Endothelial cell of umbilical vein (primary cell): ENCODE measurements around the gene EFNB1. TPM values are rescaled to one million over a fixed set of nuclear protein-coding genes. Genes with fewer than 3 reads are reported as not detected.

ENCODE experiments used
- BruUV-seq: library from RNA; stranded (reverse); fragments of 400-500 nt; replicated peaks from 2 replicates; lab custom pipeline; 2021; lab: Mats Ljungman, UMichigan
- CTCF ChIA-PET: fragments of 300-600, 350-600 bp; sonication (Branson Sonifier 250); formaldehyde crosslinking; loops from one replicate; lab custom pipeline; 2021; ENCODE audit warnings: antibody characterized with exemption, inconsistent platforms; lab: Charles Lee
- POLR2A ChIA-PET: fragments of 300-600, 350-600 bp; sonication (Branson Sonifier 250); formaldehyde crosslinking; loops from one replicate; lab custom pipeline; 2021; ENCODE audit warnings: antibody characterized with exemption, inconsistent platforms; lab: Charles Lee
- DNase-seq: peaks from one replicate; pipeline ENCODE4 v3.0.0-alpha.2; 2011; ENCODE audit warnings: low read depth, low spot score
- FAIRE-seq: peaks from 2 replicates; lab custom pipeline; 2011; peaks lifted over from hg19 to GRCh38; lab: Jason Lieb, UNC
- H2AFZ ChIP-seq: 2 replicates; pipeline ENCODE4 v1.6.0; 2012; ENCODE audit warnings: low read depth, low read length, control low read depth, inconsistent platforms
- H3K27ac ChIP-seq: 2 replicates; pipeline ENCODE4 v1.5.1; 2011; ENCODE audit warnings: low read depth, mild to moderate bottlenecking, control low read depth, low read length, moderate library complexity; ENCODE audit not compliant: insufficient read depth
- H3K27me3 ChIP-seq, 2 experiments: 2 replicates each; pipeline versions ENCODE4 v1.6.0 to v1.6.1; 2011; ENCODE audit warnings: low read length in 2 of 2, mixed read lengths in 1 of 2; ENCODE audit not compliant: control insufficient read depth in 2 of 2, insufficient read depth in 2 of 2
- H3K36me3 ChIP-seq, 2 experiments: 2 replicates in 1 of 2; 3 replicates in 1 of 2; pipeline ENCODE4 v1.5.1; 2011; ENCODE audit warnings: low read length in 2 of 2, mild to moderate bottlenecking in 1 of 2, moderate library complexity in 1 of 2; ENCODE audit not compliant: control insufficient read depth in 2 of 2, insufficient read depth in 2 of 2; ENCODE audit errors: extremely low read depth in 1 of 2
- H3K4me1 ChIP-seq: 3 replicates; pipeline ENCODE4 v1.5.1; 2011; ENCODE audit warnings: mild to moderate bottlenecking, low read length; ENCODE audit not compliant: control insufficient read depth, insufficient read depth; ENCODE audit errors: extremely low read depth
- H3K4me2 ChIP-seq: 2 replicates; pipeline ENCODE4 v1.6.1; 2011; ENCODE audit warnings: low read length, control low read depth, mixed read lengths; ENCODE audit not compliant: insufficient read depth
- H3K4me3 ChIP-seq, 3 experiments: fragments of 200-600 bp in 1 of 3; sonication (generic), shearing (Covaris generic) in 1 of 3; replicated peaks in 1 of 3; 2 replicates each; pipeline ENCODE4 v1.5.1; 2011 to 2016; ENCODE audit warnings: control low read depth in 3 of 3, low read length in 3 of 3, mild to moderate bottlenecking in 2 of 3, inconsistent platforms in 1 of 3, low read depth in 1 of 3, moderate library complexity in 1 of 3; ENCODE audit not compliant: insufficient read depth in 1 of 3
- H3K79me2 ChIP-seq: 2 replicates; pipeline ENCODE4 v1.6.0; 2012; ENCODE audit warnings: low read length, inconsistent platforms; ENCODE audit not compliant: control insufficient read depth, insufficient read depth
- H3K9ac ChIP-seq: replicated peaks from 2 replicates; pipeline ENCODE3; 2011; ENCODE audit warnings: low read length, control low read depth; ENCODE audit not compliant: insufficient read depth; ENCODE audit errors: extremely low read depth
- H3K9me1 ChIP-seq: replicated peaks from 3 replicates; pipeline ENCODE4 v1.6.0; 2011; ENCODE audit warnings: mild to moderate bottlenecking, low read length; ENCODE audit not compliant: control insufficient read depth, insufficient read depth; ENCODE audit errors: extremely low read depth
- H3K9me3 ChIP-seq: replicated peaks from 2 replicates; pipeline ENCODE4 v1.5.1; 2012; ENCODE audit warnings: low read length, inconsistent platforms; ENCODE audit not compliant: control insufficient read depth, insufficient read depth
- H4K20me1 ChIP-seq: replicated peaks from 2 replicates; pipeline ENCODE3; 2011; ENCODE audit warnings: mild to moderate bottlenecking, low read length; ENCODE audit not compliant: control insufficient read depth, insufficient read depth; ENCODE audit errors: extremely low read depth
- EZH2 ChIP-seq: IDR thresholded peaks from 2 replicates; pipeline ENCODE4 v1.6.1; 2012; ENCODE audit warnings: borderline replicate concordance, low read depth, mild to moderate bottlenecking, moderate library complexity, low read length, inconsistent platforms; ENCODE audit not compliant: severe bottlenecking
- FOS ChIP-seq: IDR thresholded peaks from 2 replicates; pipeline ENCODE4 v1.6.1; 2011; ENCODE audit warnings: mild to moderate bottlenecking, low read length, moderate library complexity, borderline replicate concordance; ENCODE audit not compliant: insufficient read depth
- GATA2 ChIP-seq: IDR thresholded peaks from 2 replicates; pipeline ENCODE4 v1.7.0; 2011; ENCODE audit warnings: low read depth, mild to moderate bottlenecking, moderate library complexity, mixed read lengths, low read length; ENCODE audit not compliant: insufficient read length, insufficient read depth
- JUN ChIP-seq: IDR thresholded peaks from 2 replicates; pipeline ENCODE4 v1.6.1; 2011; ENCODE audit warnings: borderline replicate concordance, low read depth; ENCODE audit not compliant: insufficient read length, insufficient read depth
- MYC ChIP-seq: IDR thresholded peaks from one replicate; pipeline ENCODE4 v1.6.1; 2011; ENCODE audit warnings: mild to moderate bottlenecking, low read depth, low read length
- POLR2A ChIP-seq: IDR thresholded peaks from 2 replicates; pipeline ENCODE4 v1.6.1; 2012; ENCODE audit warnings: low read depth, mild to moderate bottlenecking, control low read depth, low read length
- POLR2AphosphoS5 ChIP-seq: IDR thresholded peaks from 2 replicates; pipeline ENCODE4 v1.6.1; 2012; ENCODE audit warnings: low read depth, mild to moderate bottlenecking, control low read depth, low read length, moderate library complexity; ENCODE audit not compliant: insufficient read depth
- dilution Hi-C: fragments of 300-500 bp; cut with MboI; formaldehyde crosslinking; loops from one replicate; pipeline ENCODE4 v1.15.0; 2019; ENCODE audit warnings: low sequenced_read_pairs; ENCODE audit not compliant: extremely low pct_ligation_motif_present
- intact Hi-C: fragments of 100-400 bp; cut with micrococcal nuclease; formaldehyde crosslinking; loops from one replicate; pipeline ENCODE4 v1.10.0; 2022
- polyA plus RNA-seq, 4 experiments: library from polyadenylated mRNA; depleted of rRNA in 3 of 4; stranded (reverse) in 3 of 4; unstranded in 1 of 4; fragments of >200 nt; gene quantifications; 2 replicates each; pipeline versions ENCODE4 v1.2.1 to v1.2.3, GENCODE V29; 2011 to 2012; ENCODE audit warnings: missing spikeins in 1 of 4
- total RNA-seq: library from RNA; stranded (reverse); gene quantifications from 2 replicates; pipeline ENCODE4 v1.2.3, GENCODE V29; 2021
- TF ChIP-seq, protein P1 (sequence below), 2 donors: IDR thresholded peaks; 1 replicate in 1 of 2; 2 replicates in 1 of 2; pipeline ENCODE4 v1.5.1; 2011; ENCODE audit warnings: low read length in 2 of 2, mild to moderate bottlenecking in 2 of 2, moderate library complexity in 2 of 2, control low read depth in 1 of 2, inconsistent platforms in 1 of 2, low read depth in 1 of 2; ENCODE audit not compliant: insufficient read depth in 1 of 2; ENCODE audit errors: extremely low read depth in 1 of 2
- TF ChIP-seq, protein P2 (sequence below): IDR thresholded peaks from 2 replicates; pipeline ENCODE4 v1.6.1; 2011; ENCODE audit not compliant: insufficient read depth, insufficient read length

The EFNB1 gene
- total and polyA plus RNA-seq, 2 donors (not counting 3 experiments of a cell fraction or from before 2014, with no cell fraction given): 7.8 to 13.3 TPM

DNA sequence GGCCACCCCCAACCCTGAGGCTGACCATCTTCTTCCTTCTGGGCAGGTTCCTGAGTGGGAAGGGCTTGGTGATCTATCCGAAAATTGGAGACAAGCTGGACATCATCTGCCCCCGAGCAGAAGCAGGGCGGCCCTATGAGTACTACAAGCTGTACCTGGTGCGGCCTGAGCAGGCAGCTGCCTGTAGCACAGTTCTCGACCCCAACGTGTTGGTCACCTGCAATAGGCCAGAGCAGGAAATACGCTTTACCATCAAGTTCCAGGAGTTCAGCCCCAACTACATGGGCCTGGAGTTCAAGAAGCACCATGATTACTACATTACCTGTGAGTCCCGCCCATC lies 9.7 kb downstream of the EFNB1 start:
- DNase-seq (no peak), FAIRE-seq (no peak)
- no peak overlapping the region for H3K4me2 ChIP-seq
- dilution Hi-C loops (no loop called here), intact Hi-C loops (no loop called here)
- H3K27me3 ChIP-seq: no peaks in the 10 kb centered on the region
- no peaks in the 10 kb centered on the region for H3K9me3 ChIP-seq
- H2AFZ ChIP-seq: no peak overlapping the region
- no peaks in the 10 kb centered on the region for H4K20me1 ChIP-seq
- no peak overlapping the region for H3K27ac ChIP-seq
- CTCF ChIA-PET: no interaction called here
- H3K4me3 ChIP-seq: no peak overlapping the region
- no TSS peak for BruUV-seq
- no peaks in the 10 kb centered on the region for H3K9me1 ChIP-seq
- no peak for TF ChIP-seq FOS
- TF ChIP-seq MYC: no peak
- TF ChIP-seq, protein P1, sequence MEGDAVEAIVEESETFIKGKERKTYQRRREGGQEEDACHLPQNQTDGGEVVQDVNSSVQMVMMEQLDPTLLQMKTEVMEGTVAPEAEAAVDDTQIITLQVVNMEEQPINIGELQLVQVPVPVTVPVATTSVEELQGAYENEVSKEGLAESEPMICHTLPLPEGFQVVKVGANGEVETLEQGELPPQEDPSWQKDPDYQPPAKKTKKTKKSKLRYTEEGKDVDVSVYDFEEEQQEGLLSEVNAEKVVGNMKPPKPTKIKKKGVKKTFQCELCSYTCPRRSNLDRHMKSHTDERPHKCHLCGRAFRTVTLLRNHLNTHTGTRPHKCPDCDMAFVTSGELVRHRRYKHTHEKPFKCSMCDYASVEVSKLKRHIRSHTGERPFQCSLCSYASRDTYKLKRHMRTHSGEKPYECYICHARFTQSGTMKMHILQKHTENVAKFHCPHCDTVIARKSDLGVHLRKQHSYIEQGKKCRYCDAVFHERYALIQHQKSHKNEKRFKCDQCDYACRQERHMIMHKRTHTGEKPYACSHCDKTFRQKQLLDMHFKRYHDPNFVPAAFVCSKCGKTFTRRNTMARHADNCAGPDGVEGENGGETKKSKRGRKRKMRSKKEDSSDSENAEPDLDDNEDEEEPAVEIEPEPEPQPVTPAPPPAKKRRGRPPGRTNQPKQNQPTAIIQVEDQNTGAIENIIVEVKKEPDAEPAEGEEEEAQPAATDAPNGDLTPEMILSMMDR (IDR thresholded peaks at IDR 0.05; ENCODE audit: extremely low read depth in 1 of 2, insufficient read depth in 1 of 2, low read depth in 1 of 2, low read length in 2 of 2): no peak
- TF ChIP-seq EZH2: no peak
- no peak for TF ChIP-seq JUN
- TF ChIP-seq, protein P2, sequence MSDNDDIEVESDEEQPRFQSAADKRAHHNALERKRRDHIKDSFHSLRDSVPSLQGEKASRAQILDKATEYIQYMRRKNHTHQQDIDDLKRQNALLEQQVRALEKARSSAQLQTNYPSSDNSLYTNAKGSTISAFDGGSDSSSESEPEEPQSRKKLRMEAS: no peak
- TF ChIP-seq GATA2: no peak
- no peak for TF ChIP-seq POLR2AphosphoS5
- no peak for TF ChIP-seq POLR2A
- POLR2A ChIA-PET: no interaction called here
- peaks cover 0 to 6% of the 10 kb centered on the region in 2 experiments for H3K36me3 ChIP-seq
- H3K4me1 ChIP-seq: no peaks in the 10 kb centered on the region
- peaks cover 7% of the 10 kb centered on the region for H3K79me2 ChIP-seq
- no peak overlapping the region for H3K9ac ChIP-seq
